Bone marrow (tissue), 2 donors: ENCODE results near the gene CD34.
A peak's percentile ranks its signal among the peaks of the same experiment; 100 is the strongest.

Experiments
- DNase-seq, 2 donors: peaks; one replicate each; lab custom pipeline; 2025; lab: John Stamatoyannopoulos, UW

CD34 gene

DNA sequence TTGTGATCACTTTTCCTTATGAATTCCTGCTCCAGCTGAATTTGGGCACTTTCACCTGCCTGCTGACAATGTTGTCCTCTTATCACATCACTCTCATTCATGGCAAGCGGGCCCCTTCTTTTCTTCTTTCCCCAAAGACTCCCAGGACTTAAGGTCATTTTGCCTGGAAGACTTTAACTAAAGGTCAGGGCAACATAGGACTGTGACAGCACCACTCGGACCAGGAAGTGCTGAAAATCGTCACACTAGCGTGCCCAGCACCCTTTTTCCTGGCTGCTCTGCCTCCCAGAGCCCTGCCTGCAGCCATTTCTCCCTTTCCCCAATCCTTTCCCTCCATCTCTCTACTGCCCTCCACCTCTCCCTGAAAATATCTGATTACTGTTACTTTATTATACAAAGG lies 35.4 kb downstream of the CD34 start:
- no peak for DNase-seq

DNA sequence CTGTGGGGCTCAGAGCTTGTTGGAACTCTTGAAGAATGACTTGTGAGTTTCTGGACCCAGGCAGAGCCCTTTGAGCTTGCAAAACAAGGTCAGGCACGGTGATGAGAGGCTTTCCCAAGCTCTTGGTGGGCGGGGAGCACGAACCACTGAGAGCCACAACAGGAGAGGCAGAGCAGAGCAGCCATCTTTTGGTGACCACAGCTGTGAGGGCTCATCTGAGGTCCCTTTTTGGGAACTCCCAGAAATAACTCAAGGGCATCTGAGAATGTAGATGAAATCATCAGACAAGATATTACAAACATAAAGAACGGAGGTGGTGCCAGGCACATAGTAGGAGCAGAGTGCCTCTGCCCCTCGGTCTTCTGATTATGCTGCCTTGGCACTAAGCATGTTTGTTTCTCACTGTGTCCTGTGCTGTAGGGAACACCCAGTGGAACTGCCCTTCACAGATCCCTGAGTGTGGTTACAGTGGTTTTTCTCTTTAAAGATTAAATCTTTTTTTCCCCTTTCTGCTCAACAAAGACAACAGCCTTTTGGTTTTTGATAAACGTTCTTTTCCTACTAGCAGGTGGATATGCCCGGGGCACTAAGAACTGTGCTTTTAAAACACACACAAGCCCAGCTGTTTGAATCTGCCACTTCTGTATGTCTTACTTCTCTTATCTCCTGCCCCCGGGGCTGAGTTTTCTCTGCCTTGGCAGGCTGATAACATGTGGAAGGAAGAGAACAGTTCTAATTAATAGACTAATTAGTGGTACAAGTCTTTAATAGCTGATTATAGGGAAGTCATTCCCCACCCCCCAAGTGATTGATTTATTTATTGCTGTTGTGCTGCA lies 37.7 kb downstream of the CD34 start:
- DNase-seq, result peak in 1 of 2 donors; percentile 65

DNA sequence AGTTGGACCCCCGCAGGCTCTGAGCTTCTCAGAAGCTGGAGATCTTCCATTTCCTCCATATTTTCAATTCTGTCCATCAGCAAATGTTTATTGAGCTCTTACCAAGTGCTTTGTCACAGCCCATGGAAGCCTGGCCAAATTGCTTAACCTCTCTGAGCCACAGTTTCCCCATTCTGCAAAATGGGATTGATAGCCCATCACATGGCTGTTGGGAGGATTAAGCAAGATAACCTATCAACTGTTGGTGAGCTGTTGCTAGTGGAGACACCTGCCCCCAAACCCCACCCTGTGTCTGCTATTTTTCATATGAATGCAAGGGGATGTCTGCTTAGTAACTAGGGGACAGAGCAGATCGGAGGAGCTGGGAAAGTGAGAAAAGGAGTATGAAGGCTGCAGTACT lies 38.3 kb downstream of the CD34 start:
- DNase-seq, result no peak

DNA sequence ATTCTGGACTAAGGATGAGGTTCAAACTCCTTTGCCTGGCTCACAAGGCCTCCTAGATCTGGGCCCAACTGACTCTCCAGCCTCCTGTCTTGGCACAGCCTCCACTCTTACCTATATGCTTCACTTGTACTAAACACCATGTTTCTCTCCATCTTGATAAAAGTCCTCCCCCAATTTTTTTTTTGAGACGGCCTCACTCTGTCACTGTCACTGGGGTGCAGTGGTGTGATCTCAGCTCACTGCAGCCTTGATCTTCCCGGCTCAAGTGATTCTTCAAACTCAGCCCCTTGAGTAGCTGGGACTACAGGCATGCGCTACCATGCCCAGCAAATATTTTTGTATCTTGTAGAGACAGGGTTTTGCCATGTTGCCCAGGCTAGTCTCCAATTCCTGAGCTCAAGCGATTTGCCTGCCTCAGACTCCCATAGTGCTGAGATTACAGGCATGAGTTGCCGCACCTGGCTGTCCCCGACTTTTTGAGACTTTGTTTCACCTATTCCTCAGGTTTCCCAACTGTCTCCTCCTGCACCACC lies 39.7 kb downstream of the CD34 start:
- DNase-seq, result no peak

DNA sequence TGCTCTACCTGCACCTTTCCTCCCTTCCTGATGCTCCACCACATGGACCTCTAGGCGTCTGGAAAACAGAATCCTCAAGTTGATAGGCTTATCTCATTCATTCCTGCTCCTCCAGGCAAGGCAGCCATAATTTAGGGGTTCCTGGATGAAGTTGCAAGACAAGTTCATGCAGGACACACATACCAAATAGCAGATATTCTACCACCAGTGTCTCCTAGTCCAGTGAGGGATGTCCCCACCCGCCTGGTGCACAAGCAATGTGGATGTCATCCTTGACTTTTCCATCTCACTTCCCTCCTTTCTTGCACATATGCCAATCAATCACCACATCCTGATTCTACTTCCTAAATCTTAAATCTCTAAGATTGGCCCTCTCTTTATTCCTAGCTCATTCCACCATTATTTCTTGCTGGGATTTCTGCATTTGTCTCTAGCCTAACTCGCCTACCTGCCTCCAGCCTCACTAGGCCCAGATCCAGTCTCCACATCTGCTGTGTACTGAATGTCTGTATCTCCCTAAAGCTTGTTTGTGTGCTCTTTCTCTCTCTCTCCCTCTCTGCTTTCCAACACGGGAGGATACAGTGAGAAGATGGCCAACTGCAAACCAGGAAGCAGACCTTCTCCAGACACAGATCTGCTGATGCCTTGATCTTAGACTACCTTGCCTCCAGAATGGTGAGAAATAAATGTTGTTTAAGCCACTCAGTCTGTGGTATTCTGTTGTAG lies 40.5 kb downstream of the CD34 start:
- no peak for DNase-seq

DNA sequence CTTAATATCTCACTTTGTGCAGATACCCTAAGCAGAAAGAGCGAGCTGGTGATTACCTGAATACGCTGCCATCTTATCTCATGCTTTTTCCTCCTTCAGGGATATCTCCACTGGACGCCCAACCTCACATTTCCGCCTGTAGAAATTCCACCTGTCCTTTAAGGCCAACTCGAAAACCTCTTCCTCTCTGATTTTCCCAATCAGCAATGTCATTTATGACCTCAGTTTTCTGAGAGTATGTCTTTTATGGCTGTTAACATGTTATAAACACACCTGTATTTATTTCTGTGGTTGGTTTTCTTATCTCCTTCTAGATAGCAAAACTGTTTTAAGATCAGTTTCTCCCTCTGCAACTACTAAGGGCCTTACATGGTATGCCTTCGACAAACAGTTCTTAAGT lies 41.1 kb downstream of the CD34 start:
- no peak for DNase-seq

DNA sequence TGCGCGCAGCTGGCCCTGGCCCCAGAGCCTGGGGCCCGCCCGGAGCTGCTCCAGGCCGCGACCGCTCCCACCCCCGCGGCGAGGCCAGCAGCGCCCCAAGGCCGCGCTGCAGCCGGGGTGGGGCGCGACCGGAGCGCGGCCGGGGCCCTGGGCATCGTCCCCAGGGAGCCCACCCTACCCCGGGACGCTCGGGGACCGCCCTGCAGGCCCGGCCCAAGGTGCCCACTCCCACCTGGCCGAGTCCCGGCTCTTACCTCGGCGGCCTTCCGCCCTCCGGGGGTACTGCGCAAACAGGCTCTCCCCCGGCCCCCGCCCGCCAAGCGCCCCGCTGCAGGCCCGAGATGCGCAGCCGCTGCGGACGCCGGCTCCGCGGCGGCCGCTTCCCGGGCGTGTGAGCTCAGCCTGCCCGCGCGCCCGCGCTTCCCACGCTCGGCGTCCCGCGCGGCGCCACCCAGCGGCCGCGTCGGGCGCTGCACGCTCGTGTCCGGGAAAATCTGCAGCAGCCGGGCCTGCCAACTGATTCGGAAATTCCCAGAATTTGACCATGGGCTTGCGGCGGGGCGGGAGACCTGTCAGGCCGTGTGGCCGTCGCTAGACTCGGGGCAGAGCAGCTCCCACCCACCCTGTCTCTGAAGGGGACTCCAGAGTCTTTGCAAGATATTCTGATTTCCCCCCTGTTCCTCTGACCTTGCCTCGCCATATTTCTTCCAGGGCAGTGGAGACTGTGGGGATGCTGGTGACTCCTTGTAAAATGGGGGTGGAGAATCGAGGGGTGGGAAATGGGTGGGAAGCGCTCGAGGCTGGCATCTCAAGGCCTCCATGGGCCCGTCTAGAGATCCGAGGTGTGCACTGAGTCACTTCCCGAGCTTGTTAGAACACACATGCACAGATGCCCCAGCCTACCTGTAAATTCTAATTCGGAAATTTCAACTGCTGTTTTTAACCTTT lies 41.9 kb downstream of the CD34 start:
- DNase-seq, result peak; percentile 15 to 58

DNA sequence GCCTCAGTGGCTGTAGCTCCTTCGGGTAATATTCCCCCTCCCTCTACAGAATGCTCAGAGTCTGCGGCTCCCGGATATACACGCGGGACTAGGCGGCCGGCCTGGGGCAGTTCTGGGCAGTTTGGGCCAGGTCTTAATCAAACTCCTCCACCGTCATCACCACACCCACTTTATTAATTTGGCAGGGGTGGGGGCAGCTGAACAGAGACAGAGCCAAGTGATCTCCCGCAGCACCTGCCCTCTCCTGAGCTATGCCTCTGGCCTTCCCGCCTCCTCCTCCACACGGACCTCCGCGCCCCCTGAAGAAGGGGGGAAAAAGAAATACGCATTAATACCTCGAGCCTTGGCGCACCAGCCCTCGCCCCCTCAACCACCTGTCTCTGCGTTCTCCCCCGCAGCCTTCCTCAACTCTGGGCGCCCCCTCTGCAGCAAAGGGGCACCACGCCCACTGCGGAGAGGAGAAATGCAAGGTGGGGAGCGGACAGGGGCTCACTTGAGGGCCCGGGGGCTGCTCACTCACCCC lies 42.6 kb downstream of the CD34 start:
- no peak for DNase-seq

DNA sequence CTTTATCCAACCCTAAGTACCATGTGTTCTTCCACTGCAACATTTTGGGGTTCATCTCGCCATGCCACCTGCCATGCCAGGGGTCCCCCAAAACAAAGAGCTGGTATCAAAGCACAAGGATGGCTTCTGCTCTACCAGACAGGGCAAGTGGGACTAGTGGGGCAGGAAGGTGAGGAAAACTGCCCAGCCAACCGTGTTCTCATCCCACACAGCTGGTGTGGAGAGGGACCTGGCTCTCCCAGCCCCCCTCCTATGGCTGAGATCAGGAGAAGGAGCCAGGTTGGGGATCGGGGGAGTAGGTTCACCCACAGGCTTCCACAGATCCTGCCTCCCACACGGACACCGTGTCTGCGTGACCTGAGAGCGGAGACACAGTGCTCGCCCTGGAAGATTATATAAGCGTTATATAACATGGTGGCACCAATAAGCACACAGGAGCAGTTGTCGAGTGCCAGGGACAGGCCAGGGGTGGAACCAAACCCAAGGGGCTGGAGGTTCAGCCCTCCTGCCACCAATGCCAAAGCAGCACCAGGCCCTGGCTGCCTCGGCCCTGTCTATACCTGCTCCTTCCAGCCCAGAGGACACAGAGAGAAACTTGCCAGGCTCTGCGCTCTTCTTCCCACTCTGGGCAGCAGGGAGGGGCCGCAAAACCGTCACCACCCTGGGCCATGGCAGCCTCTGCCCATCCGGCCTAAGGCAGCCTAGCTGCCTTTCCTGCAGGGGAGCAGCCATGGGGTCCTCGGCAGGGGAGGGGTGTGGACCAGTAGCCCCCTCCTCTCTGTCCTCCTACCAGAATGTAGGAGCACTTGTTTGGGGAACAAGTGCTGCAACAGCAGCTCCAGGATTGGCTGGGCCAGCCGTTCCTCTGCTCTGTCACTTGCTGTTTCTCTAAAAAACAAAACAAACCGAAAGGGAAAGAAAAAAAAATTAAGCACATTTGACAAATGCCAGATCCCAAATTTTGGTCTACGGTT lies 43.5 kb downstream of the CD34 start:
- DNase-seq, result no peak

DNA sequence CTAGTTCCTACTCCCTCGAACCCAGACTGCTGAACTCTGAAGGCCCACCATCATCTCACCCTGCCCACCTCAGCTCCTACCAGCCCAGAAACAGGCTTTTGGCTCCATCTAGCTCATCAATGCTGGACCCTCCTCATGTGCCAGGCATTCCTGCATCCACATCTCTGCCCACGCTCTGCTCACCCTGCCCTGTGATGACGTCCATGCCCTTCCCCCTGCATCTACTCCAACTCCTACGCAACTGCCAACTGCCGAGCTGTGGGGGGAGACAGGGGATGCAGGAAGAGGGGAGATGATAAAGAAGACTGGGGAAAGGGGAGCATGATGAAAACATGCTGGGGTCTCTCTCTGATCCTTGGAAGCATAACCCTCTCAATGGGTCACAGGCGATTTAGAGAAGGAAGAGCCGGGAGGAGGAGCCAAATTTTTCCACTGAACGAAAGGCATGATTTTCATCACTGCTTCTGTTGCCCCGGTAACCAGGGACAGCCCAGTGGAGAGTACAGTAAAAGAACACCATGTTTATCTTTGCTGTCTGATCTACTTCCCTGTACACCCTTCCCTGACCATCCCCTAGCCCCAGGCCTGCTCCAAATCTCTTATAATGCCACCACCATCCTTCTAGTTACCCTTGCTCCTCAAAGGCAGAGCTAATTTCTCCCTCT lies 44.3 kb downstream of the CD34 start:
- no peak for DNase-seq

DNA sequence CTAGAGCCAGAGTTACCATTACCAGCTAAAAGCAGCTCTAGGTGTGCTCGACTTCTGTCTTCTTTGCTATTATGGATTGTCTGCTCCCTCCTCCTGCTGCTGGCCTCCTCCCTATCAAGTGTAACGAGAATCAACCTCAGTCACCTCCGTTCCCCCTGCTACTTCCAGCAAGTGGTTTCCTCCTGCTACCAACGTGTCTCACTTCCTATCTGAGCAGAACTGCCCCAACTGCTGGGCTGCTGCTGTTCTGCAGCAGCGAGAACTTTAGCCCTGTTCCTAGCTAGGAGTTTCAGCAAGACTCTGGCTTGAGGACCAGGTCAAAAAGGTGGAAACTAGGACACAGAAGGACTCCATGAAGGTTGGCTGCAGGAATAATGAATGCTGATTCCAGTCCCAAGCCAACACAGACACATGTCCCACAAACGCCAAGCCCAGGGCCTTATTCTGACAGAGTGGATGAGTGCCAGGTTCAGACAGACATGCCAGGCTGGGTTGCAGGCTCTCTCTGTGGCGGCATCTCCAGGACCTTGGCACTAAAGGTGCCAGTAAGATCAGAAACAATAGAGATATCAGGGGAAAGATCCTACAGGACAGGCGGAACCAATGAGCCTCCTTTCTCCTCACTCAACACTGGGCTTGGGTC lies 46.9 kb downstream of the CD34 start:
- peak in 1 of 2 donors; percentile 74 for DNase-seq

DNA sequence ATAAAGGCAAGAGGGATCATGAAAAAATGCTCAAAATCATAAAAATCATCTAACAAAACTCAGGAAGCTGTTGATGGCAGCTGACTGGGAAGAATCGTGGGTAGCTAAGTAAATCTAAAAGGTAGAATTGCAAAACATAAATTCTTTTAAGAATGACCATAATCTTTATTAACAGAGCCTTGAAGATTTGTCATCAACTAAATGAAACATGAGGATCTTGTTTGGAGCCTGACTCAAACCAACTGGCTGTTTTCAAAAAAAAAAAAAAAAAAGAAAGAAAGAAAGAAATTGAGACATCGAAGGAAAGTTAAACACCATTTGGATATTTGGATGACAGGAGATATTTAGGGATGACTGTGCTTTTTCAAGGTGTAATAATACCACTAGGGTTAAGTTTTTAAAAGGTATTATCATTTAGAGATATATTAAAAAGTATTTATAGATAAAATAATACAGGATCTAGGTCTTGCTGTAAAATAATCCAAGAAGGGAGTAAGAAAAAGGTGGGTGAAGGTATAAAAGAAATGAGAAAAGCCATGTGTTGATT lies 48.6 kb downstream of the CD34 start:
- DNase-seq, result no peak

DNA sequence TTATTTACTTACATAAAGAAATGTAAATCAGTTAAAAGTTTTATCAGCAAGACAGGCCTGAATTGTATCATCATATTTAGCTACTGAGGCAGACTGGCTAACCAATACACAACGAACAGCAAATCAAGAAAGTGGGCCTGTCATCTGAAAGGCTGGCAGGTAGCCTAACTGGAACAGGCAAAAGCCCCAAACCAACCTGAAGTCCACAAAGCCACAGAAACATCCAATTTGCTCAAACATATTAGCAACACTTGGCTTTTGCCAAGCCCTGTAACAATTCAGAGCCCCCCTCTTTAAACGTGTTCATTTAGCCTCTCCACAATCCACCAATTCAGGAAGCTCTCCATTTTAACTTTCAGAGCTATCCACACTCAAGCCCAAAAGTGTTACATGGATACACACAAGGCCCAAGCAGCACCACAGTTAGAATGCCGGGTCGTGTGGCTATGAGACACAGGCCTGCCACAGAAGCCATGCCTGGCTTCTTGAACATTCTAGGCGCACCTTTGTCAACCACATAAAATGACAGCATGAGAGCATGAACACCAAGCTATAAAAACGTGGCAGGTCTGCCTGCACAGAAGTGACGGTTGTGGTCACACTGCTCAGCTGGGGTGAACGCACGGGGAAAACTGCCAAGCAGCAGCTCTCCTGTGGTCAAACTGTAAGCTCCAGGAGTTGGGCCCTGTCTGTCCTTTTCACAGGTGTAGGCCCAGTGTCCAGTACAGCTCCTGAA lies 49.3 kb downstream of the CD34 start:
- DNase-seq, result no peak

DNA sequence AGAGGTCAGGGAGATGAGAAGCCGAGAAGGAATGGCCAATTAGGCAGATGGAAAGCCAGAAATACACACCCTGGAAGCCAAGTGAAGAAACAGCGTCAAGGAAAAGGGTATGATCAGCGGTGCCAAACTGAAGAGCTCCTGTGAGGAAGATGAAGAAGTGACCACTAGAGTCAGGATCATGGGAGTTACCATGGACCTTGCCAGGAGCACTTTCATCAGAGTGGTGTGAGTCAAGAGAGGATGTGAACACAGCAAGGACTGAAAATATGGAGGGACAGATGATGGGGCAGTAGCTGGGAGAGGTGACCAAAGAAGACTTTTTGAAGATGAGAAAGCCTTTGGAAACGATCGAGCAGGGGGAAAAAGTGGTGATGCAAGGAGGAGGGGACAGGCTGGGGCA lies 50.4 kb downstream of the CD34 start:
- no peak for DNase-seq

DNA sequence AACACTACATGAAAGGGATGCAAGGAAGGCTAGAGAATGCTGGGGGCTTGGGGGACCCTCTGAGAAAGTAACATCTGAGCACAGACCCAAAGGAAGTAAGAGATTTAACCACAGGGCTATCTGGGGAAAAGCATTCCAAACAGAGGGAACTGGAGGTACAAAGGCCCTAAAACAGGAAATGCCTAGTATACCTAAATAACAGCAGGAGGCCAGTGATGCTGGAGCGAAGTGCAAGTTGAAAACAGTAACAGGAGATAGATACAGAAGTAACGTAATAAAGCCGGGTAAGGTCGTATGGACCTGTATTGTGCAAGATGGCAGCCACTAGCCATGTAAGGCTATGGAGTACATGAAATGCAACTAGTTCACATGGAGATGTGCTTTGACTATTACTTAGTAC lies 52.1 kb downstream of the CD34 start:
- DNase-seq, result no peak

DNA sequence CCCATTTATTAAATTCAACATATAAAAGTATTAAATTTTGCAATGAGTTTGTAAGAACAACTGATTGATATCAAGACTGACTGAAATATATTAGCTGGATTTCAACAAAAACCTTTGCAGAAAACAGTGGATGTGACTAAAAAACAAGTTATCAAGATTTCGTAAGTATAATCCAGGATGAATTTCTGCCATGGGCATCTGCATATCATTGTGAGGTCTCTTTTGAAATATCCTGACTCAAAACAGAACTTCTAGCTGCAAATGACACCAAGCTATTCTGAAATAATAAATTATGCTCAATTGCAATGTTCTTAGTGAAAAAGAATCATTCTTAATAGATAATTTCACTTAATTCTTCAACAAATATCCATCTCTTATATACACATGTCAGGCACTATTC lies 52.6 kb downstream of the CD34 start:
- no peak for DNase-seq

DNA sequence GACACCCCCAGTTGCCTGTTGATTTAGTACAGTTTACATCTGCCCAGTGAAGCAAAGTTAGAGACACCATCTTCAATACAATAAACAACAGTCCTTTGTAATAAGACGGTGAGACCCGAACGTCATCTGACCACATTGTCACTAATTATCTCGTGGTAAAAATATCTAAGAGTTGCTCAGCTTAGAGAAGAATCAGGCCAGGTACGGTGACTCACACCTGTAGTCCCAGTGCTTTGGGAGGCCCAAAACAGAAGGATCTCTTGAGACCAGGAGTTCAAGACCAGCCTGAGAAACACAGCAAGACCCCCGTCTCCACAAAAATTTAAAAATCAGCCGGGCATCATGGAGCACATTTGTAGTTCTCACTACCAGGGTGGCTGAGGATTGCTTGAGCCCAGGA lies 53.5 kb downstream of the CD34 start:
- DNase-seq, result no peak

DNA sequence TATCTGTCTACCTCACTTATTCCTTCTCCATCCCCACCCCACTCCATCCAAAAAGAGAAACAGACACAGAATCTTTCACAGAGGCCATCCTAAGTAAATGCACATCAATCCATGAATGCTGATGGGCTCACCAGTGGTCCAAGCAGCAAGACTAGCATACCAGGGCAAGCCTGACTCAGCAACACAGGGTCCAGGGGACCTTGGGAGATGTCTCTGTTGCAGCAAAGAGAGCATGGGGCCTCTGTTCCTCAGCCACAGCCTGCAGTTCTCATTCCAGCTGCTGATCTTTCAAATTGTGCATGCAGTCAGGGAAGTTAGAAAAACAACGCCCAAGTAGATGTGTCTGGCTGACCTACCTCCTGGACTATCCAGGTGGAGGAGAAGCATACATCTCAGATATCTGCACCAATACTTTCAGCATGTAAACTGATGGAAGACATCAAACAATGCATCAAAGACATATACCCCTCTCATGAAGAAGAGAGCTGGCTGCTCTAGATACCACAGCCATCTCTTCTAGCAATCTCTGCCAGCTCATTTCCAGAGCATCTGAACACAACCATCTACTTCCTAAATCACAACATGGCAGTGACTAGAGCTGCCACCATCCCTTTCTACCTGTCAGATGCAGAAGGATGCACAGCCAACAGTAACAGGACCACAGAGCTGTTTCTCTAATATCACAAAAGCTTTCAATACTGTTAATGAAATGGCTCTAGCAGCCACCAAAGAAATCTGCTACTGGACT lies 54.5 kb downstream of the CD34 start:
- no peak for DNase-seq
